RWPE2 (cell line): ENCODE data around the gene HNRNPA3.
"Not testable (repeated sequence)": the region's sequence is repeated elsewhere in the genome, so short reads cannot be mapped to it uniquely, and the experiment has no call there.

Experiments used
- ATAC-seq: fragments of 200-7000 bp; cut with Tn5 transposase; 3 replicates; pipeline ENCODE4 v1.9.1; 2021; ENCODE audit warnings: low read depth
- DNase-seq: peaks from one replicate; pipeline ENCODE4 v3.0.0-alpha.2; 2020; ENCODE audit warnings: low spot score
- H3K27ac ChIP-seq: fragments of 450-650 bp; 2 replicates; pipeline ENCODE4 v1.5.1; 2017; ENCODE audit warnings: mild to moderate bottlenecking; ENCODE audit not compliant: poor library complexity, severe bottlenecking
- H3K27me3 ChIP-seq: fragments of 250-450 bp; sonication (Bioruptor Pico); 2 replicates; pipeline ENCODE4 v1.5.1; 2021; ENCODE audit warnings: mild to moderate bottlenecking, moderate library complexity; ENCODE audit not compliant: insufficient read depth, poor library complexity, severe bottlenecking
- H3K36me3 ChIP-seq: fragments of 250-450 bp; sonication (Bioruptor Pico); 2 replicates; pipeline ENCODE4 v1.5.1; 2020; ENCODE audit warnings: low read depth, mild to moderate bottlenecking, moderate library complexity
- H3K4me1 ChIP-seq: fragments of 250-450 bp; sonication (Bioruptor Pico); 2 replicates; pipeline ENCODE4 v1.5.1; 2021; ENCODE audit warnings: mild to moderate bottlenecking, moderate library complexity; ENCODE audit not compliant: insufficient read depth, poor library complexity, severe bottlenecking
- H3K4me3 ChIP-seq: fragments of 250-450 bp; sonication (Bioruptor Pico); 2 replicates; pipeline ENCODE4 v1.5.1; 2021; ENCODE audit warnings: mild to moderate bottlenecking, moderate library complexity; ENCODE audit not compliant: severe bottlenecking
- H3K9me3 ChIP-seq: fragments of 250-450 bp; sonication (Bioruptor Pico); 2 replicates; pipeline ENCODE4 v1.5.1; 2021; ENCODE audit warnings: mild to moderate bottlenecking, moderate library complexity; ENCODE audit not compliant: severe bottlenecking
- CTCF ChIP-seq: fragments of 450-650 bp; IDR thresholded peaks from one replicate; pipeline ENCODE4 v1.5.1; 2017; ENCODE audit warnings: mild to moderate bottlenecking, moderate library complexity; ENCODE audit not compliant: poor library complexity, severe bottlenecking

HNRNPA3 gene

GRCh38 chr2:177174486-177174885, 38.1 kb upstream of the HNRNPA3 start:
- DNase-seq (no peak), ATAC-seq (no peak)
- Histone ChIP-seq H3K27me3 (no peaks in the 10 kb centered on the region), H3K4me1 (peaks cover 37% of the 10 kb centered on the region), H3K4me3 (no peak overlapping the region), H3K9me3 (no peaks in the 10 kb centered on the region), H3K27ac (no peak overlapping the region), H3K36me3 (no peaks in the 10 kb centered on the region)
- no peak for TF ChIP-seq CTCF

DNA sequence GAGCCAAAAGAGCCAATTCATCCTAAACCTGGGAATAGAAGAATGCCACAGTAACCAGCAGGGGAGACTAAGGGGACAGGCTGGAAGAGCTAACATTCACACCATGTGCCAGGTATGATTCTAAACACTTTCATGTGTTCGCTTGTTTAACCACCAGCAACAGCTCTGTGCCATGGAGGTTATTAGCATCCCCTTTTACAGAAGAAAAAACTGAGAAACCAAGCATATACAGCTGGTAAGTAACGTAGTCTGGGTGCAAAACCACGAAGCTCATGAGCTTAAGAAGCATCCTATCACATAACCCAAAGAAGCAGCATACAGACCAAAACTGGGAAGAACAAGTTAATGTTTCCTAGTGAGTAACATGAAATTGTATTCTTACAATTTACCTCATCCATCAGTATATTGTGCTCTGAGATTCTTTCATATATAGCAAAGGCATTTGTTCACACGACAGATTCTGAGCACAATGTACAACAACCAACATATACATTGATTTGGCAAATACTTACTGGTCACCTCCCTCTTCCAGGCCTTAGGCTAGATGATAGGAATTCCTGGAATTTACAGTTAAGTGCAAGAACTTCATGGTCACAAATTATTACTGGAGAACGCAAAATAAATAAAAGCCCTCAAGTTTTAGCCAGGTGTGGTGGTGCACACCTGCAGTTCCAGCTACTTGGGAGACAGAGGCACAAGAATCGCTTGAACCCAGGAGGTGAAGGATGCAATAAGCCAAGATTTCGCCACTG, 36.5 kb upstream of the HNRNPA3 start:
- no peak for TF ChIP-seq CTCF
- no peaks in the 10 kb centered on the region for H3K36me3 ChIP-seq
- no peak overlapping the region for H3K4me3 ChIP-seq
- H3K27ac ChIP-seq = peak overlapping the region; percentile 21
- DNase-seq (no peak), ATAC-seq (peak; percentile 45; the same call in 2 of the 3 replicates)
- H3K27me3 ChIP-seq = no peaks in the 10 kb centered on the region
- H3K4me1 ChIP-seq = peaks cover 23% of the 10 kb centered on the region
- no peaks in the 10 kb centered on the region for H3K9me3 ChIP-seq

GRCh38 chr2:177178797-177179196, 33.8 kb upstream of the HNRNPA3 start:
- Histone ChIP-seq H3K36me3 (no peaks in the 10 kb centered on the region), H3K4me3 (no peak overlapping the region), H3K27me3 (no peaks in the 10 kb centered on the region), H3K27ac (no peak overlapping the region), H3K9me3 (no peaks in the 10 kb centered on the region), H3K4me1 (peaks cover 3% of the 10 kb centered on the region)
- no peak for DNase-seq
- TF ChIP-seq CTCF = no peak
- no peak for ATAC-seq

GRCh38 chr2:177179227-177179626, 33.4 kb upstream of the HNRNPA3 start:
- H3K4me1 ChIP-seq = peaks cover 3% of the 10 kb centered on the region
- ATAC-seq (no peak), DNase-seq (no peak)
- TF ChIP-seq CTCF = no peak
- no peak overlapping the region for H3K27ac ChIP-seq
- no peak overlapping the region for H3K4me3 ChIP-seq
- H3K36me3 ChIP-seq = no peaks in the 10 kb centered on the region
- H3K27me3 ChIP-seq = no peaks in the 10 kb centered on the region
- no peaks in the 10 kb centered on the region for H3K9me3 ChIP-seq

- not testable (repeated sequence) for H3K27ac ChIP-seq, H3K4me1 ChIP-seq, ATAC-seq
Measured at GRCh38 chr2:177179671-177180070, 32.9 kb upstream of the HNRNPA3 start.

More at GRCh38 chr2:177179671-177180070, 32.9 kb upstream of the HNRNPA3 start:
- not testable (repeated sequence) for H3K4me3 ChIP-seq, DNase-seq, H3K9me3 ChIP-seq, H3K36me3 ChIP-seq, H3K27me3 ChIP-seq
